Neural cell (in vitro differentiated cells): Measurements from ENCODE around the gene SLC17A5. TPM values are rescaled to one million over a fixed set of nuclear protein-coding genes. Genes with fewer than 3 reads are reported as not detected.
"Not testable (repeated sequence)": the region's sequence is repeated elsewhere in the genome, so short reads cannot be mapped to it uniquely, and the experiment has no call there.

ENCODE experiments used
- H2AFZ ChIP-seq: fragments of 200-600, 300-800 bp; sonication (generic), shearing (Covaris generic); 2 replicates; pipeline ENCODE4 v1.6.0; 2014; ENCODE audit warnings: low read depth, mild to moderate bottlenecking, antibody characterized with exemption, low read length, moderate library complexity
- H3F3A ChIP-seq: fragments of 200-600 bp; shearing (Covaris generic); 2 replicates; pipeline ENCODE4 v1.6.1; 2016; ENCODE audit warnings: mild to moderate bottlenecking, moderate library complexity, mixed read lengths, antibody characterized with exemption, low read length; ENCODE audit not compliant: insufficient read depth, poor library complexity, severe bottlenecking
- H3K27ac ChIP-seq: fragments of 200-600, 300-800 bp; sonication (generic), shearing (Covaris generic); 2 replicates; pipeline ENCODE4 v1.5.1; 2014; ENCODE audit warnings: mild to moderate bottlenecking, low read length, moderate library complexity
- H3K27me3 ChIP-seq: fragments of 300-800, 200-600 bp; sonication (generic), shearing (Covaris generic); 2 replicates; pipeline ENCODE4 v1.6.0; 2014; ENCODE audit warnings: mild to moderate bottlenecking, low read depth, low read length, moderate library complexity; ENCODE audit not compliant: insufficient read depth
- H3K36me3 ChIP-seq: fragments of 300-800, 200-600 bp; sonication (generic), shearing (Covaris generic); 2 replicates; pipeline ENCODE4 v1.5.1; 2014; ENCODE audit warnings: mild to moderate bottlenecking, antibody characterized with exemption, low read length, moderate library complexity; ENCODE audit not compliant: insufficient read depth
- H3K4me2 ChIP-seq: fragments of 300-800, 200-600 bp; sonication (generic), shearing (Covaris generic); 2 replicates; pipeline ENCODE4 v1.6.0; 2014; ENCODE audit warnings: mild to moderate bottlenecking, low read length
- H3K4me3 ChIP-seq: fragments of 300-800, 200-600 bp; sonication (generic), shearing (Covaris generic); 2 replicates; pipeline ENCODE4 v1.5.1; 2014; ENCODE audit warnings: mild to moderate bottlenecking, low read length, moderate library complexity
- H3K79me2 ChIP-seq: fragments of 200-600 bp; shearing (Covaris generic); replicated peaks from 2 replicates; pipeline ENCODE4 v1.6.0; 2014; ENCODE audit warnings: mild to moderate bottlenecking, low read length, moderate library complexity; ENCODE audit not compliant: insufficient read depth
- H3K9ac ChIP-seq: fragments of 300-800, 200-600 bp; sonication (generic), shearing (Covaris generic); 2 replicates; pipeline ENCODE4 v1.6.1; 2016; ENCODE audit warnings: mild to moderate bottlenecking, low read length, mixed read lengths
- H3K9me2 ChIP-seq: fragments of 200-600 bp; shearing (Covaris generic); 2 replicates; pipeline ENCODE4 v1.6.1; 2016; ENCODE audit warnings: mild to moderate bottlenecking, low read length, mixed read lengths; ENCODE audit not compliant: insufficient read depth
- H3K9me3 ChIP-seq: fragments of 200-600, 300-800 bp; sonication (generic), shearing (Covaris generic); 2 replicates; pipeline ENCODE4 v1.6.1; 2016; ENCODE audit warnings: mild to moderate bottlenecking, mixed run types, low read length, moderate library complexity, mixed read lengths
- H4K20me1 ChIP-seq: fragments of 200-600 bp; shearing (Covaris generic); 2 replicates; pipeline ENCODE4 v1.6.1; 2016; ENCODE audit warnings: mild to moderate bottlenecking, mixed run types; ENCODE audit not compliant: insufficient read depth
- CTCF ChIP-seq: fragments of 450-650 bp; IDR thresholded peaks from 2 replicates; pipeline ENCODE4 v1.5.1; 2014; ENCODE audit warnings: antibody characterized with exemption, mild to moderate bottlenecking, moderate library complexity; ENCODE audit not compliant: poor library complexity, severe bottlenecking
- EP300 ChIP-seq: fragments of 450-650 bp; conservative IDR thresholded peaks from 2 replicates; pipeline ENCODE4 v1.6.1; 2014; ENCODE audit warnings: antibody characterized with exemption, mild to moderate bottlenecking, moderate library complexity; ENCODE audit not compliant: poor library complexity, severe bottlenecking
- EZH2 ChIP-seq: fragments of 200-600, 300-800 bp; shearing (Covaris generic), sonication (generic); IDR thresholded peaks from 2 replicates; pipeline ENCODE4 v1.6.1; 2014; ENCODE audit warnings: antibody characterized with exemption, low read length, borderline replicate concordance, mild to moderate bottlenecking; ENCODE audit not compliant: insufficient read depth, poor library complexity, severe bottlenecking
- MXI1 ChIP-seq: fragments of 450-650 bp; conservative IDR thresholded peaks from 2 replicates; pipeline ENCODE4 v1.6.1; 2014; ENCODE audit warnings: antibody characterized with exemption, mild to moderate bottlenecking; ENCODE audit not compliant: poor library complexity, severe bottlenecking
- POLR2AphosphoS5 ChIP-seq: IDR thresholded peaks from 2 replicates; pipeline ENCODE4 v1.6.1; 2012
- RAD21 ChIP-seq: fragments of 450-650 bp; conservative IDR thresholded peaks from 2 replicates; pipeline ENCODE4 v1.6.1; 2014; ENCODE audit warnings: antibody characterized with exemption, mild to moderate bottlenecking, moderate library complexity
- REST ChIP-seq: IDR thresholded peaks from 2 replicates; pipeline ENCODE4 v1.6.1; 2012; ENCODE audit warnings: borderline replicate concordance
- SMC3 ChIP-seq: fragments of 450-650 bp; conservative IDR thresholded peaks from 2 replicates; pipeline ENCODE4 v1.6.1; 2014; ENCODE audit warnings: antibody characterized with exemption, mild to moderate bottlenecking, moderate library complexity; ENCODE audit not compliant: poor library complexity
- TAF1 ChIP-seq: IDR thresholded peaks from 2 replicates; pipeline ENCODE4 v1.6.1; 2012; ENCODE audit warnings: low read depth
- polyA plus RNA-seq: library from polyadenylated mRNA; depleted of rRNA; stranded (reverse); fragments of >200 nt; gene quantifications from 2 replicates; pipeline ENCODE4 v1.2.3, GENCODE V29; 2014

SLC17A5 gene
- polyA plus RNA-seq, 1 donor from 2014 or later = 12.3 TPM

- not testable (repeated sequence) for H3K36me3 ChIP-seq, H4K20me1 ChIP-seq, H3K9me3 ChIP-seq, H3K4me3 ChIP-seq, H3K27me3 ChIP-seq, H3K9me2 ChIP-seq, H2AFZ ChIP-seq, H3K27ac ChIP-seq, H3K9ac ChIP-seq, H3K4me2 ChIP-seq, H3K79me2 ChIP-seq, H3F3A ChIP-seq
Observed at GRCh38 chr6:73551115-73551514, 102.7 kb downstream of the SLC17A5 start.

DNA sequence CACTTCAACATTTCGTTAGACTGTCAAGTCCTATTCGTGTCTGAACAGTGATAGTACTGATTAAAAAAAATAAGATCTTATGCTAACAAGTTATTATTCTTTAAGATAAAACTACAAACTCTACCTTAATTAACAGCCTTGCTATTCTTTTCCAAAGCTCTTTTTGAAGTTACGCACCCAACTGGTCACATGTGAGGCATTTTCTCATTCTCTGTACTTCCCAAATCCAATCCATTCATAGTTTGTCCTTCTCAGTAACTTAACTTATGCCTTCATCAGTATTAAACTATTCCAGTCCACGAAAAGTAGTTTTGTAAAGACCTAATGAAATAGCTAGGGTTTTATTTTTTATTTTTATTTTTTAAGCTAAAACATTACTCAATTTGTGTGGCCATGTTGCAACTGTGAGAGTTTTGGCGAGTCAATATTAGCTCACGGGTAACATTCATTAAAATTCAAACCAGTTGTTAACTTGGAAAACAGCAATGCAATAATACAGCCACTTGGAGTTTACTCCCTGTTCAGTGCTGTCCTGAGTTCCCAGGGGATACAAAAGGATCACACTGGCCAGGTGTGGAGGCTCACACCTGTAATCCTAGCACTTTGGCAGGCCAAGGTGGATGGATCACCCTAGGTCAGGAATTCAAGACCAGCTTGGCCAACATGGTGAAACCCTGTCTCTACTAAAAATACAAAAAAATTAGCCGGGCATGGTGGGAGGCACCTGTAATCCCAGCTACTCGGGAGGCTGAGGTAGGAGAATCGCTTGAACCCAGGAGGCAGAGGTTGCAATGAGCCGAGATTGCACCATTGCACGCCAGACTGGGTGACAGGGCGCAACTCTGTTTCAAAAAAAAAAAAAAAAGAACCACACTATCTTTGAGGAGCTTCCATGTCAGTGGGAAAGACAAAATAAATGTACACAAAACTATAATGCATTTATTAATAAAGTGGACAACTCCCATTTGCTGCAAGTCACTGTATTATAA lies 105.0 kb downstream of the SLC17A5 start:
- no peak overlapping the region for H2AFZ ChIP-seq
- H3K4me3 ChIP-seq = no peak overlapping the region
- H3K9me3 ChIP-seq = no peaks in the 10 kb centered on the region
- no peaks in the 10 kb centered on the region for H3K9me2 ChIP-seq
- no peak overlapping the region for H3K27ac ChIP-seq
- TF ChIP-seq REST = no peak
- TF ChIP-seq EZH2 = no peak
- no peak for TF ChIP-seq POLR2AphosphoS5
- no peak for TF ChIP-seq SMC3
- TF ChIP-seq TAF1 = no peak
- no peak for TF ChIP-seq RAD21
- no peak for TF ChIP-seq MXI1
- TF ChIP-seq CTCF = no peak
- TF ChIP-seq EP300 = no peak
- H3K36me3 ChIP-seq = no peaks in the 10 kb centered on the region
- no peaks in the 10 kb centered on the region for H3F3A ChIP-seq
- H4K20me1 ChIP-seq = no peaks in the 10 kb centered on the region
- H3K9ac ChIP-seq = no peak overlapping the region
- no peak overlapping the region for H3K4me2 ChIP-seq
- no peaks in the 10 kb centered on the region for H3K27me3 ChIP-seq
- H3K79me2 ChIP-seq = no peaks in the 10 kb centered on the region
